H1 (cell line): ENCODE results near the gene GPC3. TPM values are rescaled to one million over a fixed set of nuclear protein-coding genes. Genes with fewer than 3 reads are reported as not detected.

Experiments
- CTCF ChIA-PET: fragments of 300-600 bp; sonication (Branson Sonifier 250); formaldehyde crosslinking; loops from one replicate; lab custom pipeline; 2021; ENCODE audit not compliant: partially characterized antibody; lab: Charles Lee
- POLR2A ChIA-PET: fragments of 300-600 bp; sonication (Branson Sonifier 250); formaldehyde crosslinking; loops from one replicate; lab custom pipeline; 2021; ENCODE audit warnings: inconsistent platforms; ENCODE audit not compliant: partially characterized antibody; lab: Charles Lee
- DNase-seq, 2 experiments: peaks; one replicate each; pipeline versions ENCODE4 v3.0.0 to v3.0.0-alpha.2; 2010 to 2022; ENCODE audit warnings: low spot score in 2 of 2, low read depth in 1 of 2, mixed read lengths in 1 of 2
- FAIRE-seq: peaks from 2 replicates; lab custom pipeline; 2011; peaks lifted over from hg19 to GRCh38; lab: Jason Lieb, UNC
- H2AFZ ChIP-seq: 2 replicates; pipeline ENCODE4 v1.8.1; 2012; ENCODE audit warnings: low read length, inconsistent platforms
- H2AK5ac ChIP-seq: 2 replicates; pipeline ENCODE4 v1.6.1; 2013; ENCODE audit warnings: low read depth, low read length
- H2BK120ac ChIP-seq: replicated peaks from 2 replicates; pipeline ENCODE3; 2013; ENCODE audit warnings: low read depth, low read length, inconsistent platforms
- H2BK12ac ChIP-seq: 2 replicates; pipeline ENCODE4 v1.6.1; 2013; ENCODE audit warnings: low read depth, low read length
- H2BK15ac ChIP-seq: 2 replicates; pipeline ENCODE4 v1.6.1; 2013; ENCODE audit warnings: low read length
- H2BK20ac ChIP-seq: 2 replicates; pipeline ENCODE4 v1.6.1; 2013; ENCODE audit warnings: low read length
- H2BK5ac ChIP-seq: 2 replicates; pipeline ENCODE4 v1.6.1; 2013; ENCODE audit warnings: low read depth, low read length
- H3K14ac ChIP-seq: 2 replicates; pipeline ENCODE4 v1.6.1; 2013; ENCODE audit warnings: inconsistent platforms; ENCODE audit not compliant: insufficient read length
- H3K18ac ChIP-seq: 2 replicates; pipeline ENCODE4 v1.6.1; 2013; ENCODE audit warnings: low read length; ENCODE audit errors: extremely low read depth
- H3K23ac ChIP-seq: 2 replicates; pipeline ENCODE4 v1.6.1; 2013; ENCODE audit warnings: inconsistent platforms; ENCODE audit not compliant: insufficient read length
- H3K23me2 ChIP-seq: 2 replicates; pipeline ENCODE4 v1.6.1; 2013; ENCODE audit warnings: low read depth, low read length
- H3K27ac ChIP-seq: 2 replicates; pipeline ENCODE4 v1.6.1; 2011; ENCODE audit warnings: low read depth, low read length, inconsistent platforms
- H3K27me3 ChIP-seq, 4 experiments: replicated peaks in 1 of 4; 1 replicate in 1 of 4; 2 replicates in 3 of 4; pipeline versions ENCODE4 v1.6.1 to v1.8.1; 2011 to 2013; ENCODE audit warnings: low read length in 3 of 4, mild to moderate bottlenecking in 3 of 4, inconsistent platforms in 2 of 4, mixed read lengths in 2 of 4, moderate library complexity in 1 of 4; ENCODE audit not compliant: control insufficient read depth in 3 of 4, insufficient read depth in 3 of 4; ENCODE audit errors: extremely low read depth in 1 of 4
- H3K36me3 ChIP-seq, 4 experiments: 2 replicates each; pipeline versions ENCODE4 v1.6.1 to v1.8.1; 2011 to 2013; ENCODE audit warnings: mild to moderate bottlenecking in 4 of 4, low read length in 3 of 4, moderate library complexity in 2 of 4, control low read depth in 1 of 4, inconsistent platforms in 1 of 4; ENCODE audit not compliant: insufficient read depth in 4 of 4, control insufficient read depth in 2 of 4
- H3K4ac ChIP-seq: replicated peaks from 2 replicates; pipeline ENCODE3; 2013; ENCODE audit warnings: low read length, low read depth, mixed read lengths, inconsistent platforms; ENCODE audit not compliant: insufficient read length
- H3K4me1 ChIP-seq, 4 experiments: replicated peaks in 1 of 4; 1 replicate in 1 of 4; 2 replicates in 3 of 4; pipeline versions ENCODE4 v1.6.1 to v1.8.1; 2011 to 2013; ENCODE audit warnings: low read length in 3 of 4, inconsistent platforms in 2 of 4, mixed read lengths in 1 of 4; ENCODE audit not compliant: insufficient read depth in 4 of 4, control insufficient read depth in 3 of 4
- H3K4me2 ChIP-seq, 2 experiments: 2 replicates each; pipeline versions ENCODE4 v1.6.1 to v1.8.1; 2011 to 2013; ENCODE audit warnings: low read depth in 2 of 2, low read length in 2 of 2, control low read depth in 1 of 2, inconsistent platforms in 1 of 2, mild to moderate bottlenecking in 1 of 2; ENCODE audit not compliant: insufficient read depth in 1 of 2
- H3K4me3 ChIP-seq, 4 experiments: fragments of 200-600, 300-600 bp in 1 of 4; sonication (generic), shearing (Covaris generic), sonication (Bioruptor Twin) in 1 of 4; 2 replicates each; pipeline versions ENCODE4 v1.5.1 to v1.8.1; 2011 to 2016; ENCODE audit warnings: low read length in 4 of 4, low read depth in 3 of 4, control low read depth in 2 of 4, inconsistent platforms in 2 of 4, mild to moderate bottlenecking in 2 of 4, mixed read lengths in 1 of 4, moderate library complexity in 1 of 4; ENCODE audit not compliant: insufficient read depth in 2 of 4; ENCODE audit errors: extremely low read depth in 1 of 4
- H3K56ac ChIP-seq: replicated peaks from 2 replicates; pipeline ENCODE3; 2013; ENCODE audit warnings: low read depth, mild to moderate bottlenecking, mixed read lengths, low read length, inconsistent platforms; ENCODE audit not compliant: insufficient read length
- H3K79me1 ChIP-seq: 2 replicates; pipeline ENCODE4 v1.6.1; 2013; ENCODE audit warnings: low read depth, low read length, control low read depth
- H3K79me2 ChIP-seq, 2 experiments: 2 replicates each; pipeline versions ENCODE4 v1.6.1 to v1.8.1; 2012 to 2013; ENCODE audit warnings: low read length in 2 of 2, mild to moderate bottlenecking in 2 of 2, inconsistent platforms in 1 of 2; ENCODE audit not compliant: insufficient read depth in 2 of 2, control insufficient read depth in 1 of 2
- H3K9ac ChIP-seq, 4 experiments: replicated peaks in 1 of 4; 1 replicate in 1 of 4; 2 replicates in 3 of 4; pipeline versions ENCODE4 v1.6.1 to v1.8.1; 2011 to 2013; ENCODE audit warnings: low read depth in 3 of 4, low read length in 3 of 4, control low read depth in 2 of 4, mild to moderate bottlenecking in 2 of 4, moderate library complexity in 2 of 4, inconsistent platforms in 1 of 4; ENCODE audit errors: extremely low read depth in 1 of 4
- H3K9me3 ChIP-seq, 2 experiments: 2 replicates each; pipeline versions ENCODE4 v1.6.1 to v1.8.1; 2012 to 2013; ENCODE audit warnings: mild to moderate bottlenecking in 2 of 2, moderate library complexity in 2 of 2, control low read depth in 1 of 2, inconsistent platforms in 1 of 2, low read depth in 1 of 2, low read length in 1 of 2, mixed read lengths in 1 of 2; ENCODE audit not compliant: insufficient read depth in 2 of 2
- H4K20me1 ChIP-seq, 2 experiments: replicated peaks in 1 of 2; 2 replicates each; pipeline versions ENCODE3 to v1.8.1; 2011 to 2013; ENCODE audit warnings: inconsistent platforms in 2 of 2, low read length in 2 of 2, mild to moderate bottlenecking in 1 of 2; ENCODE audit not compliant: insufficient read depth in 2 of 2, control insufficient read depth in 1 of 2
- H4K5ac ChIP-seq: 2 replicates; pipeline ENCODE4 v1.6.1; 2013; ENCODE audit warnings: low read length, low read depth, mixed read lengths, inconsistent platforms; ENCODE audit not compliant: insufficient read length
- H4K8ac ChIP-seq: 2 replicates; pipeline ENCODE4 v1.8.0; 2013; ENCODE audit warnings: mild to moderate bottlenecking, moderate library complexity, low read length, inconsistent platforms; ENCODE audit not compliant: insufficient read depth; ENCODE audit errors: extremely low read depth
- H4K91ac ChIP-seq: replicated peaks from 2 replicates; pipeline ENCODE3; 2013; ENCODE audit warnings: low read length, mixed read lengths, inconsistent platforms; ENCODE audit not compliant: insufficient read length
- FOSL1 ChIP-seq: IDR thresholded peaks from 2 replicates; pipeline ENCODE4 v1.6.1; 2011; ENCODE audit warnings: mild to moderate bottlenecking, low read depth, low read length, moderate library complexity; ENCODE audit not compliant: insufficient read depth
- WGBS, 2 experiments: shearing (Covaris generic) in 1 of 2; methylation state at CpG; one replicate each; pipeline versions ENCODE4 v1.1.6 to v1.1.7; 2013 to 2015; ENCODE audit warnings: low lambda C conversion rate in 2 of 2, mixed read lengths in 2 of 2, inconsistent platforms in 1 of 2, low coverage in 1 of 2, missing lambda C conversion rate in 1 of 2; ENCODE audit not compliant: insufficient replicate concordance in 2 of 2, insufficient coverage in 1 of 2, insufficient read length in 1 of 2; ENCODE audit errors: extremely low coverage in 1 of 2, missing lambda C conversion rate in 1 of 2; 5-methylcytosine and 5-hydroxymethylcytosine counted together
- polyA plus RNA-seq, 7 experiments: library from polyadenylated mRNA; depleted of rRNA in 3 of 7; stranded (reverse) in 5 of 7; unstranded in 2 of 7; fragments of >200 nt in 5 of 7; fragments of 200-250 nt in 2 of 7; gene quantifications; 1 replicate in 5 of 7; 2 replicates in 1 of 7; 4 replicates in 1 of 7; pipeline versions ENCODE4 v1.2.1 to v1.2.3, GENCODE V29; 2011 to 2013; ENCODE audit warnings: missing spikeins in 2 of 7, mixed read lengths in 2 of 7
- total RNA-seq: library from RNA; stranded (reverse); fragmentation: NEBNext Ultra II Directional; extraction: Animal tissue kit (Norgen Biotek cat#: 25700); gene quantifications from 2 replicates; pipeline ENCODE4 v1.2.1, GENCODE V29; 2021

Gene GPC3
- total and polyA plus RNA-seq, 2 of the 8 experiments (the other 6 are each of a cell fraction or from before 2014, with no cell fraction given): 64.8 to 71.9 TPM

GRCh38 chrX:133723930-133724329, 261.5 kb downstream of the GPC3 start:
- H4K5ac ChIP-seq: no peak overlapping the region
- H3K9ac ChIP-seq: no peak overlapping the region
- ChIA-PET POLR2A (interaction anchor here (0.8 kb wide), 1 partner anchor 17 kb away, joined by 3 read pairs; no protein-coding TSS in a partner anchor), CTCF (no interaction called here)
- H3K79me1 ChIP-seq: no peaks in the 10 kb centered on the region
- no peak overlapping the region for H2BK15ac ChIP-seq
- H2AK5ac ChIP-seq: no peak overlapping the region
- no peak overlapping the region for H4K8ac ChIP-seq
- no peak overlapping the region for H2AFZ ChIP-seq
- 83% methylated on average over 4 of the region's 4 CpGs; no CpG with 5 or more reads in 1 of the 2 experiments for WGBS, 2 experiments
- no peak overlapping the region for H3K18ac ChIP-seq
- H2BK12ac ChIP-seq: no peak overlapping the region
- H3K4ac ChIP-seq: no peak overlapping the region
- H3K23ac ChIP-seq: no peak overlapping the region
- H3K79me2 ChIP-seq: no peaks in the 10 kb centered on the region
- no peaks in the 10 kb centered on the region for H3K23me2 ChIP-seq
- no peak overlapping the region for H2BK5ac ChIP-seq
- H4K20me1 ChIP-seq: no peaks in the 10 kb centered on the region
- DNase-seq (no peak), FAIRE-seq (no peak)
- no peak overlapping the region for H2BK120ac ChIP-seq
- no peak overlapping the region for H2BK20ac ChIP-seq
- no peaks in the 10 kb centered on the region; a peak in 1 of 7 replicates for H3K4me1 ChIP-seq
- no peaks in the 10 kb centered on the region for H3K9me3 ChIP-seq
- no peaks in the 10 kb centered on the region for H3K36me3 ChIP-seq
- H3K4me2 ChIP-seq: no peak overlapping the region
- TF ChIP-seq FOSL1: no peak
- no peak overlapping the region for H3K14ac ChIP-seq
- no peak overlapping the region for H3K56ac ChIP-seq
- H3K27me3 ChIP-seq: no peaks in the 10 kb centered on the region
- no peak overlapping the region for H3K4me3 ChIP-seq
- H3K27ac ChIP-seq: no peak overlapping the region
- no peak overlapping the region for H4K91ac ChIP-seq
